SKM-1 (cell line): ENCODE data around the gene C1QL1.
A peak's percentile ranks its signal among the peaks of the same experiment; 100 is the strongest.

Experiments
- DNase-seq: peaks from one replicate; lab custom pipeline; 2025; ENCODE audit not compliant: unreplicated experiment; lab: John Stamatoyannopoulos, UW

C1QL1 gene

GRCh38 chr17:44915862-44916780, 52.0 kb downstream of the C1QL1 start:
- peak; percentile 28 for DNase-seq

GRCh38 chr17:44915321-44915726, 52.8 kb downstream of the C1QL1 start, which contains the start of gene GFAP:
TSS of gene GFAP (minus strand) at chr17:44915500. CDS start at chr17:44915486, 14 bp downstream.
- DNase-seq: no peak

DNA sequence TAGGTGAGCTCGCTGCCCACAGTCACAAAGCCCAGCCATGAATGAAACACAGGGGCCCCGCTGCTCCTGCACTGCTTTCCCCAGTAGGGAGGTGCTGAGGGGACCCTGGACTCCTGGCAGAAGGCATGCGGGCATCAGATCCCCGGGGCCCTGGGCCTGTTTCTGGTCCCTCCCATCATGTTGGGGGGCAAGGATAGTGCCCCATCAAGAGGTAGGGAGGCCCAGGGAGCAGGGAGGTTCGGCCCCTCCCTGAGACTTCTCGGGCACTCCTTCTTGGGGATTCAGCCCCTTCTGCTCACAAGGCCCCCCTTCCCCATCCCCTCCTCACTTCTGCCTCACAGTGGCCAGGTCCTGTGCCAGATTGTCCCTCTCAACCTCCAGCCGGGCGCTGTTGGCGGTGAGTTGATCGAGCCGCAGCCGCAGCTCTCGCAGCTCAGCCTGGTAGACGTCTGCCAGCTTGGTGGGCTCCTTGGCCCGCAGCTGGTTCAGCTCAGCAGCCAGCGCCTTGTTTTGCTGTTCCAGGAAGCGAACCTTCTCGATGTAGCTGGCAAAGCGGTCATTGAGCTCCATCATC, 53.3 kb downstream of the C1QL1 start:
- DNase-seq: no peak

DNA sequence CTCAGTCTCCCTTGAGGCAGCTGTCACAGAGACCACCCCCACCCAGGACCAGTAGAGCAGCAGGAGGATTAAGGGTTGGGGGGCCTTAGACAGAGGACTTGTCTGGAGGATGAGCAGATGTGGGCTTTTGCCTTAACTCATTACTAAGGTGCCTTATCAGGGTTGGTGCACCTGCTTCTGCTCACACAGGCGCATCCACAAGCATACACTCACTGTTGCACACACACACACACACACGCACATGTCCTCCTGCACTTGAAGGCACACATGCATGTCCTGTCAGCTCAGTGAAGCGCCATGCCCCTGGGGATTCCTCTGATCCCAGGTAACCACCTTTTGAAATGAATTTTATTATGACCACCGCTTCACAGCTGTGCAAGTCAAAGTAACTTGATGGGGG, 54.0 kb downstream of the C1QL1 start:
- no peak for DNase-seq

GRCh38 chr17:44913676-44914075, 54.4 kb downstream of the C1QL1 start:
- no peak for DNase-seq

- DNase-seq: no peak
Measured at GRCh38 chr17:44912763-44913544, 55.1 kb downstream of the C1QL1 start.

DNA sequence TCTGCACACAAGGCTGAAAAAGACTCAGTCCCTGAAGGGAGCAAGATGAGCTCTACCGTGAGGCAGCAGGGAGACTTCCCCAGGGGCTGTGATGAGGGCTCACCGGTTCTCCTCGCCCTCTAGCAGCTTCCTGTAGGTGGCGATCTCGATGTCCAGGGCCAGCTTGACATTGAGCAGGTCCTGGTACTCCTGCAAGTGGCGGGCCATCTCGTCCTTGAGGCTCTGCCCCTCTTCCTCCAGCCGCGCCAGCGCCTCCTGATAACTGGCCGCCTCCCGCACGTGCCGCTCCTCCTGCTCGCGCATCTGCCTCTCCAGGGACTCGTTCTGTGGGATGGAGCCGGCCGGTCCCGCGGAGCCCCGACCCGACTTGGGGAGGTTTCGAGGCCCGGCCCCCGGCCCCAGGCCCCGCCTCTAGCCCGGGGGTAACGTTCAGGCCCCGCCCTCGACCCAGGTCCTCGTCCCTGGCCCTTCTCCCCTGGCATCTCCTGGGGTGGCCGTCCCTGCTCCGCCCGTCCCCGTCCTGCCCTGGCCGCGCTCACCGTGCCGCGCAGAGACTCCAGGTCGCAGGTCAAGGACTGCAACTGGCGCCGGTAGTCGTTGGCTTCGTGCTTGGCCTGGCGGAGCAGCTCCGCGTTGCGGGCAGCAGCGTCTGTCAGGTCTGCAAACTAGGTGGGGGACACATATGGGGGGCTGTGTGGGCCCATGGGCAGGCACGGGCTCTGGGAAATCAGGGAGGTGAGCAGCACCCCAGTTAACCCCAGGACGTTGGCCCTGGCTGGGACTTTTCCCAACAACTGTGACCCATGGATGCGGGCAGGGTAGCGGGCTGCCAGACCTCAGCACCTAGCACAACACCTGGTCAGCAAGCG, 56.7 kb downstream of the C1QL1 start:
- no peak for DNase-seq

DNA sequence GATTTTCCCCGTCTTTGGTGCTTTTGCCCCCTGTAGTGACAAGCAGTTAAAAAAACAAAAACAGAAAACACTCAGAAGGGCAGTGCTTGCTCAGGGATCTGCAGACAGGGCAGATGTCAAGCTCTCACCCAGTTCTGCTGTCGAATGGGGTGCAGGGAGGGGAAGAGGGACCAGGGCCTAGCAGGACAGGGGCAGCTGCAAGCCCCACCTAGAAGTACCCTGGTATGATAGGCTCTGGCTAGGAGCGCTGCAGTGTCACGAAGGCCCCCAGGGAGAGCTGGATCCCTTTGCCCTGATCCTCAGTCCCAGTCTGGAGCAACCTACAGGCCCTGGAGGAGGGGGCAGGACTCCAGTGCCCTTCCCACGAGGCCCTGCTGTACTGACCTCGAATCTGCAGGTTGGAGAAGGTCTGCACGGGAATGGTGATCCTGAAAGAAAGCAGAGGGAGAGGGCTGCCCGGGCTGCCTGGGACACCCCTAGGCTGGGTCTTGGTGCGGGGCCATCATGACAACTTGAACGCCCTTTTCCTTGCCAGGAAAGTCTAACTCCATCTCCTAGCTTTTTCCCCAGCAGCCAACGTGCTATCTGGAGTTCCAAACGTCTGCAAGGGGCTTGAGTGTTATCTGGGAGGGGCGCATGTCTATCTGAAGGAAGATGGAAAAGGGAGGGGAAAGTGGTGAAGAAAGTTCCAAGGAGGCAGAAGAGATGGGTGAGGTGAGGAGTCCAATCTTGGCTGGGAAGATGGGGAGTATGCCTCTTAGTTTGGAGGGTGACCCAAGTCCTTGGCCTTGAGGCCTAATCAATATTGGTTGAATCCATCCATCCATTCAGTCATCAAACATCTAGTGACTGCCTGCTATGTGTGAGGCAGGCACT, 57.6 kb downstream of the C1QL1 start:
- DNase-seq: no peak
